ENCODE data around the gene CHCHD5. TPM values are rescaled to one million over a fixed set of nuclear protein-coding genes. Genes with fewer than 3 reads are reported as not detected.

CHCHD5 gene
- polyA plus RNA-seq, 3 donors from 2014 or later = 65.1 to 109 (median 81.0) TPM

- Mint-ChIP-seq H3K4me1 (no peaks in the 10 kb centered on the region), H3K27me3 (ENCODE audit: low read depth in 3 of 3) (no peaks in the 10 kb centered on the region), H3K9me3 (no peaks in the 10 kb centered on the region), H3K4me3 (no peak overlapping the region), H3K27ac (no peak overlapping the region), H3K36me3 (peaks cover 61 to 81% (median 66%) of the 10 kb centered on the region in 3 donors)
- DNase-seq = no peak
Measured at GRCh38 chr2:112572005-112572404, 12.4 kb upstream of the CHCHD5 start.

GRCh38 chr2:112577756-112578155 lies 6.7 kb upstream of the CHCHD5 start:
- Mint-ChIP-seq H3K27ac (no peak overlapping the region), H3K4me3 (no peak overlapping the region), H3K36me3 (peaks cover 14 to 35% (median 21%) of the 10 kb centered on the region in 3 donors), H3K27me3 (ENCODE audit: low read depth in 3 of 3) (no peaks in the 10 kb centered on the region), H3K9me3 (no peaks in the 10 kb centered on the region), H3K4me1 (peaks cover 1 to 2% of the 10 kb centered on the region in 2 donors)
- DNase-seq = no peak

GRCh38 chr2:112579241-112579640 lies 5.2 kb upstream of the CHCHD5 start:
- Mint-ChIP-seq H3K36me3 (peaks cover 13 to 24% (median 21%) of the 10 kb centered on the region in 3 donors), H3K27ac (no peak overlapping the region), H3K27me3 (ENCODE audit: low read depth in 3 of 3) (peaks cover 0 to 6% (median 2%) of the 10 kb centered on the region in 3 donors), H3K4me3 (no peak overlapping the region), H3K9me3 (no peaks in the 10 kb centered on the region), H3K4me1 (peaks cover 12 to 17% of the 10 kb centered on the region in 2 donors)
- DNase-seq = no peak

- Mint-ChIP-seq H3K4me1 (peaks cover 20 to 25% of the 10 kb centered on the region in 2 donors), H3K27me3 (ENCODE audit: low read depth in 3 of 3) (peaks cover 0 to 9% (median 6%) of the 10 kb centered on the region in 3 donors), H3K4me3 (no peak overlapping the region), H3K36me3 (peaks cover 13 to 18% (median 17%) of the 10 kb centered on the region in 3 donors), H3K9me3 (no peaks in the 10 kb centered on the region), H3K27ac (no peak overlapping the region)
- no peak for DNase-seq
Measured at GRCh38 chr2:112580084-112580483, 4.3 kb upstream of the CHCHD5 start.

- Mint-ChIP-seq H3K27me3 (ENCODE audit: low read depth in 3 of 3) (peaks cover 0 to 9% (median 6%) of the 10 kb centered on the region in 3 donors), H3K36me3 (peaks cover 4 to 7% (median 6%) of the 10 kb centered on the region in 3 donors), H3K9me3 (no peaks in the 10 kb centered on the region), H3K4me1 (peaks cover 33 to 42% of the 10 kb centered on the region in 2 donors), H3K27ac (peak overlapping the region; percentile 4 to 97 (median 61)), H3K4me3 (peak overlapping the region in 2 of 5 donors; percentile 10 to 24)
- peak; percentile 55 to 66 (median 61) for DNase-seq
Measured at GRCh38 chr2:112582314-112582746, 2.1 kb upstream of the CHCHD5 start.

GRCh38 chr2:112583497-112584133 lies 794 bp upstream of the CHCHD5 start:
- DNase-seq = peak in 1 of 3 donors; percentile 6
- peak overlapping the region; percentile 94 to 99 (median 97) for H3K4me3 Mint-ChIP-seq
- H3K4me1 Mint-ChIP-seq = peaks cover 35 to 42% of the 10 kb centered on the region in 2 donors
- peak overlapping the region; percentile 95 to 99 (median 96) for H3K27ac Mint-ChIP-seq
- H3K9me3 Mint-ChIP-seq = no peaks in the 10 kb centered on the region
- H3K27me3 Mint-ChIP-seq (ENCODE audit: low read depth in 3 of 3) = peaks cover 2 to 9% (median 6%) of the 10 kb centered on the region in 3 donors
- peaks cover 9 to 17% (median 9%) of the 10 kb centered on the region in 3 donors for H3K36me3 Mint-ChIP-seq

GRCh38 chr2:112584891-112585250 lies 462 bp downstream of the CHCHD5 start:
- Mint-ChIP-seq H3K27ac (peak overlapping the region; percentile 95 to 99 (median 96)), H3K27me3 (ENCODE audit: low read depth in 3 of 3) (peaks cover 2 to 9% (median 6%) of the 10 kb centered on the region in 3 donors), H3K9me3 (no peaks in the 10 kb centered on the region), H3K36me3 (peaks cover 9 to 17% (median 9%) of the 10 kb centered on the region in 3 donors), H3K4me1 (peaks cover 35 to 42% of the 10 kb centered on the region in 2 donors), H3K4me3 (peak overlapping the region; percentile 94 to 99 (median 97))
- no peak for DNase-seq

GRCh38 chr2:112585400-112585799 lies 991 bp downstream of the CHCHD5 start:
- H3K9me3 Mint-ChIP-seq = no peaks in the 10 kb centered on the region
- peaks cover 9 to 20% (median 9%) of the 10 kb centered on the region in 3 donors for H3K36me3 Mint-ChIP-seq
- H3K4me1 Mint-ChIP-seq = peaks cover 35 to 42% of the 10 kb centered on the region in 2 donors
- H3K27me3 Mint-ChIP-seq (ENCODE audit: low read depth in 3 of 3) = peaks cover 2 to 9% (median 6%) of the 10 kb centered on the region in 3 donors
- H3K27ac Mint-ChIP-seq = peak overlapping the region; percentile 95 to 99 (median 96)
- H3K4me3 Mint-ChIP-seq = peak overlapping the region; percentile 94 to 99 (median 97)
- DNase-seq = no peak

- peaks cover 2 to 9% (median 6%) of the 10 kb centered on the region in 3 donors for H3K27me3 Mint-ChIP-seq (ENCODE audit: low read depth in 3 of 3)
- peak overlapping the region; percentile 19 to 99 (median 64) for H3K4me3 Mint-ChIP-seq
- H3K9me3 Mint-ChIP-seq = no peaks in the 10 kb centered on the region
Measured at GRCh38 chr2:112585873-112586464, 1.6 kb downstream of the CHCHD5 start.

GRCh38 chr2:112588611-112589045 lies 4.2 kb downstream of the CHCHD5 start:
- Mint-ChIP-seq H3K27ac (no peak overlapping the region), H3K4me3 (no peak overlapping the region), H3K27me3 (ENCODE audit: low read depth in 3 of 3) (peaks cover 2 to 7% (median 6%) of the 10 kb centered on the region in 3 donors), H3K4me1 (peaks cover 29 to 32% of the 10 kb centered on the region in 2 donors), H3K9me3 (no peaks in the 10 kb centered on the region), H3K36me3 (peaks cover 12 to 27% (median 16%) of the 10 kb centered on the region in 3 donors)
- DNase-seq = no peak

More at GRCh38 chr2:112585873-112586464, 1.6 kb downstream of the CHCHD5 start:
- Mint-ChIP-seq H3K36me3 (peaks cover 9 to 20% (median 9%) of the 10 kb centered on the region in 3 donors), H3K4me1 (peaks cover 35 to 42% of the 10 kb centered on the region in 2 donors), H3K27ac (peak overlapping the region in 3 of 6 donors; percentile 67 to 96 (median 74))
- DNase-seq = no peak

GRCh38 chr2:112591413-112591812 lies 7.0 kb downstream of the CHCHD5 start:
- Mint-ChIP-seq H3K4me3 (no peak overlapping the region), H3K9me3 (no peaks in the 10 kb centered on the region), H3K27ac (peak overlapping the region in 1 of 6 donors; percentile 74), H3K27me3 (ENCODE audit: low read depth in 3 of 3) (peaks cover 0 to 2% (median 0%) of the 10 kb centered on the region in 3 donors), H3K36me3 (peaks cover 16 to 31% (median 22%) of the 10 kb centered on the region in 3 donors), H3K4me1 (peaks cover 7 to 8% of the 10 kb centered on the region in 2 donors)
- DNase-seq = no peak

- Mint-ChIP-seq H3K4me3 (no peak overlapping the region), H3K9me3 (no peaks in the 10 kb centered on the region), H3K36me3 (peaks cover 9 to 18% (median 15%) of the 10 kb centered on the region in 3 donors), H3K27ac (peak overlapping the region in 1 of 6 donors; percentile 37), H3K4me1 (no peaks in the 10 kb centered on the region), H3K27me3 (ENCODE audit: low read depth in 3 of 3) (no peaks in the 10 kb centered on the region)
- DNase-seq = no peak
Measured at GRCh38 chr2:112593736-112594135, 9.3 kb downstream of the CHCHD5 start.

- Mint-ChIP-seq H3K27me3 (ENCODE audit: low read depth in 3 of 3) (no peaks in the 10 kb centered on the region), H3K27ac (peak overlapping the region in 1 of 6 donors; percentile 7), H3K4me3 (no peak overlapping the region), H3K36me3 (peaks cover 9 to 15% (median 9%) of the 10 kb centered on the region in 3 donors), H3K4me1 (peaks cover 7 to 11% of the 10 kb centered on the region in 2 donors), H3K9me3 (no peaks in the 10 kb centered on the region)
- DNase-seq = no peak
Measured at GRCh38 chr2:112597537-112598322, 13.3 kb downstream of the CHCHD5 start.

Data from immature natural killer cell (primary cell).